AG04450 (cell line): ENCODE results near the gene ARHGEF12. TPM values are rescaled to one million over a fixed set of nuclear protein-coding genes. Genes with fewer than 3 reads are reported as not detected.
"Not testable (repeated sequence)": the region's sequence is repeated elsewhere in the genome, so short reads cannot be mapped to it uniquely, and the experiment has no call there.

Source experiments
- CTCF ChIA-PET: fragments of 300-600, 350-600 bp; formaldehyde crosslinking; extraction: SDS; loops from one replicate; lab custom pipeline; 2022; ENCODE audit warnings: antibody characterized with exemption, inconsistent platforms; lab: Charles Lee
- POLR2A ChIA-PET: fragments of 350-600 bp; formaldehyde crosslinking; extraction: SDS; loops from one replicate; lab custom pipeline; 2021; ENCODE audit warnings: antibody characterized with exemption, inconsistent platforms; lab: Yijun Ruan, JAX
- DNase-seq: peaks from one replicate; pipeline ENCODE4 v3.0.0-alpha.2; 2011; ENCODE audit warnings: low read depth, low spot score
- H3K27ac ChIP-seq: one replicate; pipeline ENCODE4 v1.5.1; 2012; ENCODE audit warnings: low read depth, low read length, control low read depth
- H3K27me3 ChIP-seq: one replicate; pipeline ENCODE4 v1.6.0; 2012; ENCODE audit warnings: low read length; ENCODE audit not compliant: control insufficient read depth, insufficient read depth
- H3K4me3 ChIP-seq: 2 replicates; pipeline ENCODE4 v1.5.1; 2011; ENCODE audit warnings: mild to moderate bottlenecking, low read depth, low read length, control low read depth
- H3K9me3 ChIP-seq: 2 replicates; pipeline ENCODE4 v1.5.1; 2012; ENCODE audit warnings: low read length; ENCODE audit not compliant: control insufficient read depth, insufficient read depth
- CTCF ChIP-seq: IDR thresholded peaks from 2 replicates; pipeline ENCODE4 v1.5.1; 2011; ENCODE audit warnings: low read depth, low read length, control low read depth, inconsistent platforms
- polyA plus RNA-seq: library from polyadenylated mRNA; depleted of rRNA; stranded (reverse); fragments of >200 nt; gene quantifications from 2 replicates; pipeline ENCODE4 v1.2.3, GENCODE V29; 2011

ARHGEF12 gene
- polyA plus RNA-seq, 1 experiment = 64.8 TPM

GRCh38 chr11:120499859-120500258 is 163.6 kb downstream of the ARHGEF12 start:
- TF ChIP-seq CTCF = no peak

GRCh38 chr11:120500414-120501071 is 164.3 kb downstream of the ARHGEF12 start:
- ChIA-PET CTCF (interaction anchor here (0.6 to 4.5 kb wide), 6 partner anchors 11 to 302 kb away, joined by 3 to 18 read pairs (median 4); partner anchors contain the start of gene GRIK4), POLR2A (no interaction called here)
- DNase-seq = no peak
- TF ChIP-seq CTCF = no peak
- H3K27ac ChIP-seq = no peak overlapping the region
- no peaks in the 10 kb centered on the region for H3K9me3 ChIP-seq
- no peaks in the 10 kb centered on the region for H3K27me3 ChIP-seq
- no peak overlapping the region for H3K4me3 ChIP-seq

More at GRCh38 chr11:120499859-120500258, 163.6 kb downstream of the ARHGEF12 start:
- Histone ChIP-seq H3K9me3 (no peaks in the 10 kb centered on the region), H3K27me3 (no peaks in the 10 kb centered on the region), H3K4me3 (no peak overlapping the region), H3K27ac (no peak overlapping the region)
- POLR2A ChIA-PET = interaction anchor here (1.0 kb wide), 1 partner anchor 161 kb away, joined by 3 read pairs; no protein-coding TSS in a partner anchor
- CTCF ChIA-PET = interaction anchor here (1.1 to 4.5 kb wide), 3 partner anchors 11 to 302 kb away, joined by 4 to 18 read pairs (median 5); partner anchors contain the start of gene GRIK4
- DNase-seq = no peak

GRCh38 chr11:120501440-120501839 is 165.2 kb downstream of the ARHGEF12 start:
- Histone ChIP-seq H3K4me3 (no peak overlapping the region), H3K9me3 (no peaks in the 10 kb centered on the region), H3K27me3 (peaks cover 6% of the 10 kb centered on the region), H3K27ac (no peak overlapping the region)
- POLR2A ChIA-PET = no interaction called here
- TF ChIP-seq CTCF = no peak
- CTCF ChIA-PET = interaction anchor here (0.6 to 4.5 kb wide), 6 partner anchors 10 to 301 kb away, joined by 3 to 18 read pairs (median 4); partner anchors contain the start of gene GRIK4
- no peak for DNase-seq

GRCh38 chr11:120501976-120502755 is 166.0 kb downstream of the ARHGEF12 start:
- CTCF ChIA-PET = interaction anchor here (1.1 to 4.5 kb wide), 4 partner anchors 9 to 183 kb away, joined by 3 to 18 read pairs (median 6); partner anchors contain the start of gene GRIK4
- Histone ChIP-seq H3K27me3 (peaks cover 6% of the 10 kb centered on the region), H3K27ac (no peak overlapping the region), H3K4me3 (no peak overlapping the region), H3K9me3 (no peaks in the 10 kb centered on the region)
- POLR2A ChIA-PET = no interaction called here
- DNase-seq = no peak
- TF ChIP-seq CTCF = no peak

DNA sequence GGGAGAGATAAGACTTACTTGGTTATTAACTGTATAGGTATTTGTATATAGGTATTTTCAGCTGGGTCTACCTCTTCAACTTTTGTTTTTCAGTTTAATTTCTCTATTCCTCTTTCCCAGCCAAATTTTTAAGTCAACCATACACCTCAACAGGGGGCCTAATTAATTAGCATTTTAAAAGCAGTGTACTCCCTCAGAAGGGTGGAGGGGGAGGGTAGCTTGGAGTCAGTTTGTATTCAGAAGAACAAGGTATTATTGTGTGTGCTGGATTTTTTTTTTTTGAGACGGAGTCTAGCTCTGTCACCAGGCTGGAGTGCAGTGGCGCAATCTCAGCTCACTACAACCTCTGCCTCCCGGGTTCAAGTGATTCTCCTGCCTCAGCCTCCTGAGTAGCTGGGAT is 167.3 kb downstream of the ARHGEF12 start:
- H3K9me3 ChIP-seq, H3K4me3 ChIP-seq, H3K27ac ChIP-seq, H3K27me3 ChIP-seq, DNase-seq, POLR2A ChIA-PET: not testable (repeated sequence)
- CTCF ChIA-PET = interaction anchor here (1.1 to 4.5 kb wide), 3 partner anchors 8 to 182 kb away, joined by 4 to 18 read pairs (median 8); partner anchors contain the start of gene GRIK4
